ENCODE data around the gene GPR173.
A peak's percentile ranks its signal among the peaks of the same experiment; 100 is the strongest.

The GPR173 gene

GRCh38 chrX:53089925-53090324, 41.3 kb downstream of the GPR173 start:
- DNase-seq (ENCODE audit: low spot score) = no peak

- no peak for DNase-seq (ENCODE audit: low spot score)
Measured at GRCh38 chrX:53091354-53091753, 42.8 kb downstream of the GPR173 start.

- DNase-seq (ENCODE audit: low spot score) = peak; percentile 44
Measured at GRCh38 chrX:53093177-53093655, 44.6 kb downstream of the GPR173 start.

- peak; percentile 78 for DNase-seq (ENCODE audit: low spot score)
Measured at GRCh38 chrX:53093748-53094581, 45.4 kb downstream of the GPR173 start, which contains the start of gene KANTR. TSS of gene KANTR (plus strand) at chrX:53094142. CDS start at chrX:53124273, 30,131 bp downstream.

- no peak for DNase-seq (ENCODE audit: low spot score)
Measured at GRCh38 chrX:53094582-53094905, 46.0 kb downstream of the GPR173 start.

- no peak for DNase-seq (ENCODE audit: low spot score)
Measured at GRCh38 chrX:53095796-53096195, 47.2 kb downstream of the GPR173 start.

- DNase-seq (ENCODE audit: low spot score) = no peak
Measured at GRCh38 chrX:53114864-53115549, 66.4 kb downstream of the GPR173 start.

- DNase-seq (ENCODE audit: low spot score) = no peak
Measured at GRCh38 chrX:53115550-53115874, 66.9 kb downstream of the GPR173 start.

- DNase-seq (ENCODE audit: low spot score) = no peak
Measured at GRCh38 chrX:53116101-53116500, 67.5 kb downstream of the GPR173 start.

GRCh38 chrX:53122013-53122412, 73.4 kb downstream of the GPR173 start:
- no peak for DNase-seq (ENCODE audit: low spot score)

GRCh38 chrX:53125506-53125905, 76.9 kb downstream of the GPR173 start:
- no peak for DNase-seq (ENCODE audit: low spot score)

- DNase-seq (ENCODE audit: low spot score) = no peak
Measured at GRCh38 chrX:53126377-53126776, 77.8 kb downstream of the GPR173 start.

GRCh38 chrX:53128097-53128749, 79.6 kb downstream of the GPR173 start:
- DNase-seq (ENCODE audit: low spot score) = no peak

Measured in HuH-7.5 (cell line).